ENCODE data around the gene PTGR3. TPM values are rescaled to one million over a fixed set of nuclear protein-coding genes. Genes with fewer than 3 reads are reported as not detected.

Gene PTGR3
- total RNA-seq, 2 donors from 2014 or later, result 25.6 to 32.2 TPM

GRCh38 chr18:75246721-75247610 lies 38.0 kb upstream of the PTGR3 start:
- no peaks in the 10 kb centered on the region for H3K9me3 ChIP-seq
- DNase-seq (ENCODE audit: low spot score), result no peak
- H3K27ac ChIP-seq, result peak overlapping the region; percentile 51 to 58
- TF ChIP-seq CTCF (IDR thresholded peaks at IDR 0.05) (no peak), POLR2AphosphoS5 (IDR thresholded peaks at IDR 0.05) (no peak), POLR2A (IDR thresholded peaks at IDR 0.05) (no peak)
- WGBS, result 67% methylated on average over 10 of the region's 10 CpGs
- no peaks in the 10 kb centered on the region for H3K36me3 ChIP-seq
- peak overlapping the region; percentile 19 to 28 for H3K4me3 ChIP-seq
- H3K4me1 ChIP-seq (replicated peaks), result no peaks in the 10 kb centered on the region
- intact Hi-C loops (cut with DNase I), result loop anchor here (5.0 kb wide), 1 partner anchor 40 kb away; the partner anchor contains the start of gene PTGR3
- no peaks in the 10 kb centered on the region for H3K27me3 ChIP-seq (replicated peaks; ENCODE audit: insufficient read depth)

DNA sequence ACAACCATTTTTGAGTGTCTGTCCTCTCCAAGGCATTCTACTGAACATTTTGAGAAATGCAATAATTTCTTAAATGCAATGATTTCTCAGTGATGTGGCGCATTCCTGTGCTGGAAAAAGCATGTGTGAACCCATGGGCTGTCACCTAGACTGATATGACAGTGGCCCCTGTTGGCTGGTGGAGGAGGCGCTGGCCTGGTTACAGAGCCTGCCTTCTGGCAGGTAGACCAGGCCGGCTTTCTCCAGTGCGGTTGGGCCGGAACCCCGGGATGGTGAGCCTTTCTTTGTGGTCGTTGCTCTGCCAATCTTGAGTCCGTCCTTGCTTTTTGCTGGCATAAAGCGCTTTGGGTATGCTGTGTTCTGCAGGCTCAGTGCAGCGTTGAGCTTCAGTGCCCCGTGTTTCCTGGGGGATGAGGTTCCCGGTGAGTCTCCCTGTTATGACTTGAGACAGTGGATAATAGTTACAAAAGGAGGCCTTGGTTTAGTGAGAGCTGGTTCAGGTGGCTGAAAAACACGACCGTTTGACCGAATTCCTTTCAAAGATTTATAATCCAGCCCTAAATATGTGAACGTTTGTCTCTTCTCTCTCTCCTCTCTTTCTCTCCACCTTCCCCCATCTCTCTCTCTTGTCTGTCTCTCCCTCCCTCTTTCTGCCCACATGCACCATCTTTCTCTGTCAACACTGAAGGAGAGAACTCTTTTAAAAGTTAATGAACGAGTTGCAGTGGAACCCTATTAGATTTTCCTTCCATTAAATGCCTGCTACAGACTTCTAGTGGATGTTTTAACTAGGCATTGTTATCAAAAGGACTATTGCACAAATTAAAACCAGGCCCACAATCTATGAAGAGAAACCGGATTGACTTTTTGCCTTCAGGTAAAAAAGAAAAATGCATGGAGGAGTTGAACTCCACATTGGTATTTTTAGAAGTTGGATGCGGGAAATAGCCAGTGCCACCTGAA lies 35.7 kb upstream of the PTGR3 start:
- H3K27me3 ChIP-seq (replicated peaks; ENCODE audit: insufficient read depth), result no peaks in the 10 kb centered on the region
- H3K9me3 ChIP-seq, result no peaks in the 10 kb centered on the region
- H3K27ac ChIP-seq, result no peak overlapping the region
- DNase-seq (ENCODE audit: low spot score), result peak; percentile 42
- intact Hi-C loops (cut with DNase I), result loop anchor here (5.0 kb wide), 1 partner anchor 37 kb away; the partner anchor contains the start of gene PTGR3
- peak in 2 of 4 experiments; percentile 31 to 40 for TF ChIP-seq CTCF (IDR thresholded peaks at IDR 0.05)
- no peak for TF ChIP-seq POLR2A (IDR thresholded peaks at IDR 0.05)
- no peak for TF ChIP-seq POLR2AphosphoS5 (IDR thresholded peaks at IDR 0.05)
- H3K4me3 ChIP-seq, result no peak overlapping the region
- WGBS, result 47% methylated on average over 19 of the region's 19 CpGs
- H3K4me1 ChIP-seq (replicated peaks), result no peaks in the 10 kb centered on the region
- no peaks in the 10 kb centered on the region for H3K36me3 ChIP-seq

DNA sequence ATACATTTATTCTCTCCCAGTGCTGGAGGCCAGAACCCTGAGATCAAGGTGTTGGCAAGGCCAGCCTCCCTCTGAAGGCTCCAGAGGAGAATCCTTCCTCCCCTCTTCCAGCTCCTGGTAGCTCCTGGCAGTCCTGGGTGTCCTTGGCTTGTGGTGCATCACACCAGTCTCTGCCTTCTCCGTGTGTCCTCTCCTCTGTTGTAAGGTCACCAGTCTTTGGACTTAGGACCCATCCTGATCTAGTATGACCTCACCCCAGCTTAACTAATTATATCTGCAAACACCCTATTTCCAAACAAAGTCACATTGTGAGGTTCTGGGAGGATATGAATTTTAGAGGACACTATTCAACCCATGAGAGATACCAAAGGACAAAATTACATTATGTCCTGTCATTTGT lies 32.8 kb upstream of the PTGR3 start:
- Histone ChIP-seq H3K4me3 (no peak overlapping the region), H3K27ac (no peak overlapping the region), H3K27me3 (replicated peaks; ENCODE audit: insufficient read depth) (no peaks in the 10 kb centered on the region), H3K36me3 (no peaks in the 10 kb centered on the region), H3K9me3 (no peaks in the 10 kb centered on the region), H3K4me1 (replicated peaks) (no peaks in the 10 kb centered on the region)
- DNase-seq (ENCODE audit: low spot score), result no peak
- TF ChIP-seq POLR2A (IDR thresholded peaks at IDR 0.05) (no peak), CTCF (IDR thresholded peaks at IDR 0.05) (no peak), POLR2AphosphoS5 (IDR thresholded peaks at IDR 0.05) (no peak)
- WGBS, result 93% methylated on average over 1 of the region's 1 CpG
- intact Hi-C loops (cut with DNase I), result no loop called here

GRCh38 chr18:75240433-75240832 lies 31.5 kb upstream of the PTGR3 start:
- intact Hi-C loops (cut with DNase I), result no loop called here
- TF ChIP-seq CTCF (IDR thresholded peaks at IDR 0.05) (no peak), POLR2A (IDR thresholded peaks at IDR 0.05) (no peak), POLR2AphosphoS5 (IDR thresholded peaks at IDR 0.05) (no peak)
- Histone ChIP-seq H3K9me3 (no peaks in the 10 kb centered on the region), H3K27ac (no peak overlapping the region), H3K4me1 (replicated peaks) (no peaks in the 10 kb centered on the region), H3K36me3 (no peaks in the 10 kb centered on the region), H3K4me3 (no peak overlapping the region), H3K27me3 (replicated peaks; ENCODE audit: insufficient read depth) (no peaks in the 10 kb centered on the region)
- WGBS, result 95% methylated on average over 10 of the region's 10 CpGs
- DNase-seq (ENCODE audit: low spot score), result no peak
